ENCODE results near the gene LMNA.

LMNA gene

DNA sequence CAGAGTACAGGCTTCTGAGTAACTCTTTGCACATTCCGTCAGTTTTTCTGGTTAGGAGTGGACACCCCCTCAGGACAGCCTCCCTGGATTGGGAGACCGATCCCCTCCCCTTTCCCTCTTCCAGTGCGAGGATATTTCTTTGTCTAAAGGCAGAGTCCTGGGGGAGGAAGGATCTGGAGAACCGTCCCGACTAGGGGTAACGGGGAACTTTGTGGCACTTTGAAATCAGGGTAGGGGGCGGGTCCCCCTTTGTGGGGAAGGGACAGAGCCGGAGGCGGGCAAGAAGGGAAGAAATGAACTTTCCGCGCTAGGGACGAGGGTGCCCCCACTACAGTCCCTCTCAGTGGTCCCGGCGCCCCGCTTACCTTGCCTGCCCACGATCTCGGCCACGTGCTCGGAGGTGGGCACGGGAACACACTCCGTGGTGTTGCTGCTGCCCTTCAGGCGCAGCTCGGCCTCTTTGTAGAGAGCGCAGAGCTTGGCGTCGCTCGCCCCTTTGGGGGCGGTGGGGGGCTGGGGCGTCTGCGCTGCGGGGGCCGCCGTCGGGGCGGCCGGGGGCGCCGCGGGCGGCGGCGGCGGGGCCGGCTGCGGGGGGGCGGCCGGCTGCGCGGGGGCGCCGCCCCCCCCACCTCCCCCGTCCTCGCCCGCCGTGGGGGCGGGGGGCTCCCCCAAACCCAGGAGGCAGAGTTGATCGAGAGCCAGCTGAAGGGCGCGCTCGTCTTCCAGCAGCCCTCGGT, 33.2 kb upstream of the LMNA start:
- DNase-seq (ENCODE audit: low read depth): no peak
- TF ChIP-seq, protein P1, sequence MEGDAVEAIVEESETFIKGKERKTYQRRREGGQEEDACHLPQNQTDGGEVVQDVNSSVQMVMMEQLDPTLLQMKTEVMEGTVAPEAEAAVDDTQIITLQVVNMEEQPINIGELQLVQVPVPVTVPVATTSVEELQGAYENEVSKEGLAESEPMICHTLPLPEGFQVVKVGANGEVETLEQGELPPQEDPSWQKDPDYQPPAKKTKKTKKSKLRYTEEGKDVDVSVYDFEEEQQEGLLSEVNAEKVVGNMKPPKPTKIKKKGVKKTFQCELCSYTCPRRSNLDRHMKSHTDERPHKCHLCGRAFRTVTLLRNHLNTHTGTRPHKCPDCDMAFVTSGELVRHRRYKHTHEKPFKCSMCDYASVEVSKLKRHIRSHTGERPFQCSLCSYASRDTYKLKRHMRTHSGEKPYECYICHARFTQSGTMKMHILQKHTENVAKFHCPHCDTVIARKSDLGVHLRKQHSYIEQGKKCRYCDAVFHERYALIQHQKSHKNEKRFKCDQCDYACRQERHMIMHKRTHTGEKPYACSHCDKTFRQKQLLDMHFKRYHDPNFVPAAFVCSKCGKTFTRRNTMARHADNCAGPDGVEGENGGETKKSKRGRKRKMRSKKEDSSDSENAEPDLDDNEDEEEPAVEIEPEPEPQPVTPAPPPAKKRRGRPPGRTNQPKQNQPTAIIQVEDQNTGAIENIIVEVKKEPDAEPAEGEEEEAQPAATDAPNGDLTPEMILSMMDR (conservative IDR thresholded peaks at IDR 0.05; ENCODE audit: low read length): no peak
- H3K4me3 ChIP-seq (ENCODE audit: low read length): peak overlapping the region; percentile 87

DNA sequence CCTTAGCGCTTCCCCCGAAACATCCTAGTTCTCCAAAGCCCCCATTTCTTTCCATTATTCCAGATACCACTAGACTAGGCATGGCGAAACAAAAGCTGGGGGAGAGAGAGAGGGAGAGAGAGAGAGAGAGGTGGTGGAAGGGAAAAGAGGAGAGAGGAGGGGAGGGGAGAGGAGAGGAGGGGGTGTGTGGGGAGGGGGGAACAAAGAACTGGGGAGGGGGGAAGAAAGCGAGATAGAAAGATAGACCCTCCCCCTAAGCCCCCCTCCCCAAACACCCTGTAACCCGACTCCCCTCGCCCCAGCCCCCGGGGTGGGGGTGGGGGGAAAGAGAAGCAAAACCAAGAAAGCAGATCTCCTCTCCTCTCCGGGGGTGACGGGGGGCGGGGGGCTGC, 32.6 kb upstream of the LMNA start:
- no peak for DNase-seq (ENCODE audit: low read depth)
- TF ChIP-seq, protein P1 (conservative IDR thresholded peaks at IDR 0.05; ENCODE audit: low read length): no peak
- peak overlapping the region; percentile 87 for H3K4me3 ChIP-seq (ENCODE audit: low read length)

DNA sequence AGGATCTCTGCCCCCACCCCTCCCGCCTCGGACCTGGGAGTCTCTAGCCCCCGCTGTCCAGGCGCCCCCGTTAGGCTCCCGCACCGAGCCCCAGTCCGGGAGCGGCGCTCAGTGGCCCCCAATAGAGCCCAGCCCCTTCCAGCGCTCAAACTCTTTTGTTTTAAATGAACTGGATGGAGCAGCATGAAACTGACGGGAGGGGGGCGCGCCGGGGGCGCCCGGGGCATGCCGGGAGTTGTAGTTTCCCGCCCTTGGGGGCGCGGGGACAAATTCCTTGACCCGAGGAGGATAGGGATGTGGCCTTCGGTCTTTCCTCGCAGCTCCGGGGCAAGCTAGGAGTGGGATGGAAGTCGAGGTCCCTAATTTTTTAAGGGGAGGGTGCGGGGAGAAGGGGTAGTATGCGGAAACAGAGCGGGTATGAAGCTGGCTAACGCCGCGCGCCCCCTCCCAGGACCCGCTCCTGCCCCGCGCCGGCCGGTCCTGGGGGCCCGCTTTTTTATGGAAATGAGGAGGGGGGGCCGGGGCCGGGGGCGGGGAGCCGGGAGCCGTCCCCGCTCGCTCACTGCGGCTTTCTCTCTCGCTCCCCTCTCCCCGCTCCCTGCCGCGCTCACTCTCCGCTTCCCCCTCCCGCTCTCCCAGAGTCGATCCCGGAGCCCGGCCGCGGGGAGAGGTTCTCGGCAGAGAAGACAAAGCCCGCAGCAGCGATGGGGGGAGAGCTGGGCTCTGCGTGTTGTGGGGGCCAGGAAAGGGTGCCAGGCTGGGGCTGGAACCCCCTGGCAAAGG, 32.0 kb upstream of the LMNA start, which contains the start of gene MEX3A:
Gene MEX3A (minus strand): TSS at position 157 of the 783 bp plus-strand sequence. CDS start 467 bp downstream, outside the sequence.
- TF ChIP-seq, protein P1 (conservative IDR thresholded peaks at IDR 0.05; ENCODE audit: low read length): no peak
- peak within 1 kb of the TSS; percentile 87 for H3K4me3 ChIP-seq (ENCODE audit: low read length)
- DNase-seq (ENCODE audit: low read depth): peak; percentile 53

DNA sequence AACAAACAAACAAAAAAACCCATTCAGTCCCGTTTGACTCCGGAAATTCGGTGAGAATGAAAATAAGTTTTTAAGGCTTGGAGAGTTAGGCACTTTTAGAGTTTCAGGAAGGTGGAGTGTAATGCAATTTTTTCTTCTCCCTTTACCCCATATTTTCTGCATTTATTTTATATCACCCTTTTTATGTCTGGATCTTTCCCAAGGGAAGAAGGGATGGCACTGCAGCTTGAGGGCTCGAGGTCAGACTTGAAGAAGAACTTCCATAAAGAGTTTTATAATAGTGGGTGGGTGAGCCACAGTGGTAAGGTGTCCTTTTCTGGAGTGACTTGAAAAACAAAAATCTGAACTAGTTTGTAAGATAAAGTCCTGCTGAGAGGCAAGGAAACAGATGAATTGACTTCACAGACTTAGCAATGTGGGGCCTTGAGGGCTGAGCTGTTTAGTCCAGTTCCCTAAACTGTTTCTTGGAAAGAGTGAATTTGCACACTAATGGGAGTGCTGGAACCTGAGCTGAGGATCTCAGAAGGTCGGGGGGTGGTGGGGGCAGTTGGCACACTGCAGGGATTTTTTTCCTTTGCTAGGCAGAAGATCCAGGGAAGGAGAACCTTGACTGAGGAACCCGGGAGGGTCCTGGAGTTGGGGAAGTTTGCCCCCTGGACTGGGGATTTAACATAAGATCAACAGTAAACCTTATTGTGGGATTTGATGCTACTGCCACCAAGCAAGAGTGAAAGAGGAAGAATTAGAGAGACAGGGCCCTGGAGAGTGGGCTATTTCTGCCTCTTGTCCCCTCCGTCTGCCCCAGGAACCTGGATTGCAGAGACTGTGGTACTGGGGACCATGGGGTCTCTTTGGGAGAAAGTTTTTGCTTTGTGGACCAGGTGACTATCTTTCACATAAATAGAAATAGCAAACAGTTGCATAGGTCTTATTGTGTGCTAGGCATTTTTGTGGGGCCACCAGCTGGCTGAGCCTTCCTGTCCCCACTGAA, 30.4 kb upstream of the LMNA start:
- TF ChIP-seq, protein P1 (conservative IDR thresholded peaks at IDR 0.05; ENCODE audit: low read length): no peak
- H3K4me3 ChIP-seq (ENCODE audit: low read length): peak overlapping the region; percentile 9; the same call in 1 of the 2 replicates
- no peak for DNase-seq (ENCODE audit: low read depth)

DNA sequence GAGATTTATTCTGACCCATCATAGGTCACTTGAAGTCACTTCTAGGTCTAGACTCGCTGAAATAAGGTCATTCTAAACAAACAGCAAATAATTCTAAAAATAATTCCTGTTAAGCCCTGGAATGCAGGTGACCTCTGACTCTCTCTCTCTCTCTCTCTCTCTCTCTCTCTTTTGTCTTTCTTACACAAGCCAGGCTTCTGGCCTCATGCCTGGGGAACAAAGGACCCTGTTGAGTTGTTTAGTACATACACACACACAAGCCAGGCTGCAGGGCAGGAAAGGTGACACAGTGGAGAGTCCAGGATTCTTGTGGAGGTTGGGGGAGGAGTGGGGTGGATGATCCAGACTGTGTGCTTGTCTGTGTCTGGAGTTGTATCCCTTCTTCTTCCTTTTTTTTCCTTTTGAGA, 28.3 kb upstream of the LMNA start:
- no peak overlapping the region for H3K4me3 ChIP-seq (ENCODE audit: low read length)
- TF ChIP-seq, protein P1 (conservative IDR thresholded peaks at IDR 0.05; ENCODE audit: low read length): no peak
- DNase-seq (ENCODE audit: low read depth): peak; percentile 54

DNA sequence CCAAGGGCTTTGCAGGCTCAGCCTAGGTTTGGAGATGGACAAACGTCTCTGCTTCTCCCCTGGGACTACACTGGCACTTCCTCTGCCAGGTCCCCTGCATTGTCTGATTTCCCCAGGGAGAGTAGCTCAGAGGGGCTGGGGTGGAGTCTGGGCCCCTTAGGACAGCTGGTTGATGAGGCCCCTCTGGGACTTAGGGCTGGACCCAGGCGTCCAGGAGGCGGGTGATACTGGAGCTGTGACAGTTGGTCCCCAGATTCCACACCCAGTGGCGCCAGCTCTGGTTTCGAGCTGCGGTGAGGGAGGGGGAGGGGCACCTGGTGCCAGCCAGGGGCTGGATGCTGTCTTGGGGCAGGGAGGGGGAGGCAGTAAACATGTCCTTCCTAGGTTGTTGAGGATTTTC, 24.8 kb upstream of the LMNA start:
- H3K4me3 ChIP-seq (ENCODE audit: low read length): no peak overlapping the region
- TF ChIP-seq, protein P1 (conservative IDR thresholded peaks at IDR 0.05; ENCODE audit: low read length): no peak
- no peak for DNase-seq (ENCODE audit: low read depth)
